Endometrium (tissue), 2 donors: ENCODE measurements around the gene ECPAS.
"Not testable (repeated sequence)": the region's sequence is repeated elsewhere in the genome, so short reads cannot be mapped to it uniquely, and the experiment has no call there.

ENCODE experiments used
- FAIRE-seq: peaks from 2 replicates; lab custom pipeline; 2012; peaks lifted over from hg19 to GRCh38; lab: Jason Lieb, UNC
- donor health status: control.
- donor health status: control.

Gene ECPAS

DNA sequence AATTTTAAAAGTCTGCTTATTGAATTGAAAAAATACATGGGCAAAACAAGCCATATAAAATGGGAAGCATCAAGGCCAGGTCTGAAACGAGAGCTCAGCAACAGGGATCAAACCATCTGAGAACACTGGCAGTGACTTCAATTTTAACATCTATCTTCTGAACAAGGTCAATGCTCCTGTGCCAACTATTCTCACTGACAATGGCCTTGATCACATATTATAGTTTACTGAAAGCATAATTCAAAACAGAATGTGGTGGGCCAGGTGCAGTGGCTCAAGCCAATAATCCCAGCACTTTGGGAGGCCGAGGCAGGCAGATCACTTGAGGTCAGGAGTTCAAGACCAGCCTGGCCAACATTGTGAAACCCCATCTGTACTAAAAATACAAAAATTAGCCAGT is 9.0 kb downstream of the ECPAS start:
- no peak for FAIRE-seq

DNA sequence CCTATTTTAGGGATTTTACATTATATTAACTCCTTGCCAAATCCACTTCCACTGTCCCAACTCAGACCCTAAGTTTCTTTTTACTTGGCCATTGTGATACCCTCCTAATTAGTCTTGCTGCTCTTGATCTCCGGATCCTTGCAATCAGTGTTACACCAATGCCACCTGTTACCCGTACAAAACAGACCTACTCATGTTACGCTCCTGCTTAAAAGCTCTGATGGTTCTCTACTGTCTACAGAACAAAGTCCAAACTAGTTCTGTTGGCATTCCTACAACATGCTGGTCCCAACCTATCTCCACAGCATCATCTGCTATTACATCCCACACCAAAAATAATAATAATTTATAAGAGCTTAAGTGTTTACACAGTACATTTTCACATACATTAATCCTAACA is 9.8 kb downstream of the ECPAS start:
- no peak for FAIRE-seq

DNA sequence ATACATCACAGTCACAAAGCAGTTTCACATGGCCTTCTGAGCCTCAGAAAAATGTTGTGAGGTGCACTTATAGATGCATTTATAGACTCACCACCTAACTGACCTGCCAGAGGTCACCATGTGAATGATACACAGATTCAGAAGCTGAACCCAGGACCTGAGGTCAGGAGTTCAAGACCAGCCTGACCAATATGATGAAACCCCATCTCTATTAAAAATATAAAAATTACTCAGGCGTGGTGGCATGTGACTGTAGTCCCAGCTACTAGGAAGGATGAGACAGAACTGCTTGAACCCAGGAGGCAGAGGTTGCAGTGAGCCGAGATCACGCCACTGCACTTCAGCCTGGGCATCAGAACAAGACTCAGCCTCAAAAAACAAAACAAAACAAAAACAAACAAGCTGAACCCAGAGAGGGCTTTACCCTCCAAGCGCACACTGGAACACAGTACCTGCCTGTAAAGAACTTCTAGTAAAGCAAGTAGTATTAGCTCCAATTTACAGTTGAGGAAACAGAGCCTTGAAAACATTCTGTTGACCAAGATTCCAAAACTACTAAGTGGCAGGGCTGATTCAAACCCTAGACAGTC is 16.3 kb downstream of the ECPAS start:
- FAIRE-seq: no peak

DNA sequence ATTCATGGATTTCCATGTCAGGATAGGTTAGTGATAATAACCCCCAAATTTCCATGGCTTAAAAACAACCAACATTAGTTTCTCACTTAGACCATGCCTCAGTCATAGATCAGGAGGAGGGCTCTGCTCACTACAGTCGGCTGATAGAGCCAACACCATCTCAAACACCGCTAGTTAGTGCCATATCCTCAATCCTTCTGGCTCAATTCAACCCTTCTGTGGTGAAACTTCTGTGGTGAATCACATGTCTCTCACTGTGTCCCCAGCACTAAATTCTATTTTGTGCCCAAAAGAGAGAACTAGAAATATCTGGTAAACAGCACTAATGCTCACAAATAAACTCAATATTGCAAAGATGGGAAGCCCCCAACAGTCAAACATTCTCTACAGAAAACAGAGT is 21.1 kb downstream of the ECPAS start:
- FAIRE-seq: no peak

DNA sequence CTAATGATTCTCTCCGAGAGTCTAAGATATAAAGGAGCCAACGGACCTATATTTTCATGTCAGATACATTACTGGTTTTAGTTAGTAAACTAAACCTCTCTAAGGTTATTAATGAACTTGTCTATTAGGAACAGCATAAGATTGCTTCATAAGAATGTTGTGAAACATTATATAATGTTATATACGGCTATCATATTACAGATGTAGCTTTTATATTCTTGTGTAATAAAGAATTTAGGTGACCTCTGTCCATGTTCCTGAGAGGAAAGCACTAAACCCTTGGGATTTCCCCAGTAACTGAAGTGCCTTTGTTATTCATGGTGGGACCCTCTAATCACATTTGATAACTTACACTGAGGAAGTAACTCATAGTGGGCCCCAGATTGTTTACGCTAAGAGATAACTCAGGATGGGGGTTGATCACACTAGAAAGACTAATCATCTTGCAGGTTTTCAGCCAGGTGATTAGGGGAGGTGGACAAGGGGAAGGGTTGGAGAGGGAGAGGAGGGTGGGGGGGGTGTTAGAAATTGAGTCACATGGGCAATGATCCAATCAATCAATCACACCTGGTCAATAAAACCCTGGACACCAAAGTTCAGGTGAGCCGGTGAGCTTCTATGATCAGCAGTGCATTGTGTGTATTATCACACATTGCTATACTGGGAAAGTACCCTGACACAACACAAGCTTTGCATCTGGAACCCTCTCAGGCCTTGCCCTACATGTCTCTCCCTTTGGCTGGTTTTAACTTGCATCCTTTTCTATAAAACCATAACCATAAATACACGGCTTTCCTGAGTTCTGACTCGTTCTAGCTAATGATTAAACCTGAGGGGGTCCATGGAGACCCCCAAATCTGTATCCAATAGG is 25.8 kb downstream of the ECPAS start:
- FAIRE-seq: no peak

DNA sequence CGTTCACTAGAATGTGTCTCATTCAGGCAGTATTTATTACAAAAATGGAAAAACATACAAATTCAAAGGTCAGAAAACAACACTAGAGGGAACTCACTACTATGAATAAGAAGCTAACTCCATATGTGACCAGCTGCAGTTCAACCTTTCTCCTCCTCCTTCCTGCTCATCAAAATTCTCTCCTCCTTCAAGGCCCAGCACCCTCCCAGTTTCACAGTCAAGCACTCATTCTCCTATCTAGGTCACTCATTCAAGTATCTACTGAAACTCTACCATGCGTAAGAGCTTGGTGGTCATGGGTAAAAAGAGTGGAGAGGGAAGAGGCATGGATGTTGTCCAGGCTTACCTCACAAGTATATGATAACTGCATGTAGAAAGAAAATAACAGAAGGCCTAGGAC is 27.7 kb downstream of the ECPAS start:
- no peak for FAIRE-seq

DNA sequence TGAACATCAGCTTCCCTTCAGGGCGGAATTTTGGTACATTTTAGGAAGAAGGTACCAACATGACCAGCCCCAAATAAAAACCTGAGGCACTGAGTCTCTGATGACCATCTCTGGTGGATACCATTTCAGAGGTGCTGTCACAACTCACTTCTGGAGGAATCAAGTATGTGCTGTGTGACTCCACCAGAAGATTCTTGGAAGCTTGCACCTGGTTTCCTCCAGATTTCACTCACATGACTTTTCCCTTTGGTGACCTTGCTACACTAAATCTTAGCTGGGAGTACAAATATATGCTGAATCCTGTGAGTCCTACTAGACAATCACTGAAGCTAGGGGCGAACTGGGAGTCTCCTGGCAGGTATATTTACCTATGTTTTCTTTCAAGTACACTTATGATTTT is 28.5 kb downstream of the ECPAS start:
- no peak for FAIRE-seq

DNA sequence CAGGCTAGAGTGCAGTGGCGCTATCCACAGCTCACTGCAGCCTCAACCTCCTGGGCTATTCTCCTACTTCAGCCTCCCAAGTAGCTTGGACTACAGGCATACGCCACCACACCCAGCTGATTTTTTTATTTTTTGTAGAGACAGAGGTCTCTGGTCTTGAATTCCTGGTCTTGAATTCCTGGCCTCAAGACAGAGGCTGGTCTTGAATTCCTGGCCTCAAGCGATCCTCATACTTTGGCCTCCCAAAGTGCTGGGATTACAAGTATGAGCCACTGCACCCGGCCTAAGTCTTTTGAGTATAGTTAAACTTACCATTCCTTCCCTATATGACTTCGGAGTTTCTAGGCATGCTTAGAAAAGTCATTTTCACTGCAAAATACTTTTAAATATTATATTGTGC is 29.4 kb downstream of the ECPAS start:
- FAIRE-seq: no peak

DNA sequence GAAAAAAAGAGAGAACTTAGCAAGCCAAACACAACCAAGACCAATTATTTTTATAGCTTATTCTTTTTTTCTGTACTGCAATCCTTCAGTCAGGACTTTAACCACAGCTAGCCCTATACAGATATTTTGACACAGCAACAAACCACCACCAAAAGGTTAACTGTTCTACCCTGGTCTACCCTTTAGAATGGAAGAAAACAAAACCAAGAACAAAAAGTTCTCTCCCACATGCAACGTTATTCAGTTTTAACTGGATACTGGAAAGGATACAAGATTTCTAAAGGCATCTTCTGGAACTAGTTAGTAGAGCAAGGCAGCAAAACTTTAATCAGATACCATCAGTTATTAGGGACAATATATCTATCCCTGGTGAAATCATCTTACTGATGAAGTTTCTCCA is 32.6 kb downstream of the ECPAS start:
- no peak for FAIRE-seq

DNA sequence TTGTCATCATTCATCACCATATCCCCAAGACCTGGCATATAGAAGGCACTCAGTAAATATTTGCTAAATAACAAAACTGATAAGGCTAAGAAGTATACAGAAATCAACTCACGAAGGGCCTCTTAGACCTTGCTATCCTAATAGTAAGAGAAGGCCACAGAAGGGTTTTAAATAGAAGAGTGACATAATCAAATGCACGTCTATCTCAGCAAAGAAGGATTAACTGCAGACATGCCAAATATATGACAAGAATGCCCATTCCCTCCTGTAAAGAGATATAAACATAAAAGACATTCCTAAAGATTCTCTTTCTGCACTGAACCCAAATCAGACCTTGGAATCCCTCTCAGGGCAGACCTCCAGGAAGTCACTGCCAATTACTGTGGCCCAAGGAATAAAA is 34.1 kb downstream of the ECPAS start:
- FAIRE-seq: no peak

DNA sequence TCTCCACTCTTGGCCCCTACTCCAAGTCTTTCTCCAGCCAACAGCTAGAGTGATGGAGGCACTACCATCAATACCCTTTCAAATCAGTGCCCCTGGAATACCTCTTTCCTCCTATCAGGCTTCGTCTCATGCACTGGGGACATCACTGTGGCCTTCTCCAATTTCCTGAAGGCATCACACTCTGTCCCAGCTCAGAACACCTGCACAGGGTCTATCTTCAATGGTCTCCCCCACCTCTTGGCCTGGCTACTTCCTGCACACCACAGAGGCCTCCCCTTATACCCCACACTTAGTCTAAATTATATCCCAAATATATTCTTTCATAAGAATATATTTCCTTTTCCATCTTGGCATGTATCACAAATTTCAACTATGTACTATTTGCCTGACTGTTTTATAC is 34.5 kb downstream of the ECPAS start:
- no peak for FAIRE-seq

DNA sequence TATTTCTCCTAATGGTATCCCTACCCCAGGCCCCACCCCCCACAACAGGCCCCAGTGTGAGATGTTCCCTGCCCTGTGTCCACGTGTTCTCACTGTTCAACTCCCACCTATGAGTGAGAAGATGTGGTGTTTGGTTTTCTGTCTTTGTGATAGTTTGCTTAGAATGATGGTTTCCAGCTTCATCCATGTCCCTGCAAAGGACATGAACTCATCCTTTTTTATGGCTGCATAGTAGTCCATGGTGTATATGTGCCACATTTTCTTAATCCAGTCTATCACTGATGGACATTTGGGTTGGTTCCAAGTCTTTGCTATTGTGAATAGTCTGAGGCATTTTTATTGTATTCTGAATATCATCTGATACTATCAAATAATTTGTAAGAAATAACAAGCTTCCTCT is 38.4 kb downstream of the ECPAS start:
- FAIRE-seq: not testable (repeated sequence)

DNA sequence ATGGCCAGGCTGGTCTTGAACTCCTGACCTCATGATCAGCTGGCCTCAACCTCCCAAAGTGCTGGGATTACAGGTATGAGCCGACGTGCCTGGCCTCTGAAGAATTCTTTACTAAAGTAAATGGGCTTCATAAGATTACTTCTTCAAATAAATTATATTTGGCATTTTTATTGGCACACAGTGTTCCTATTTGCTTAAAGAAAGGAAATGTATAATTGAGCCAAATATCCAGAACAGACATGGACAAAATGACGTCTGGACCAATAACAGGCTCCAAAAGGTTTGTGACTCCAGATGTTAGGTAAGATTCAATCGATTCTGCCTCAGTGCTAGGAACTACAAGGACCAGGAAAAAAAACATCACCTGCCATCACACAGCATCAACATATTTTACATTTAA is 40.7 kb downstream of the ECPAS start:
- FAIRE-seq: no peak

DNA sequence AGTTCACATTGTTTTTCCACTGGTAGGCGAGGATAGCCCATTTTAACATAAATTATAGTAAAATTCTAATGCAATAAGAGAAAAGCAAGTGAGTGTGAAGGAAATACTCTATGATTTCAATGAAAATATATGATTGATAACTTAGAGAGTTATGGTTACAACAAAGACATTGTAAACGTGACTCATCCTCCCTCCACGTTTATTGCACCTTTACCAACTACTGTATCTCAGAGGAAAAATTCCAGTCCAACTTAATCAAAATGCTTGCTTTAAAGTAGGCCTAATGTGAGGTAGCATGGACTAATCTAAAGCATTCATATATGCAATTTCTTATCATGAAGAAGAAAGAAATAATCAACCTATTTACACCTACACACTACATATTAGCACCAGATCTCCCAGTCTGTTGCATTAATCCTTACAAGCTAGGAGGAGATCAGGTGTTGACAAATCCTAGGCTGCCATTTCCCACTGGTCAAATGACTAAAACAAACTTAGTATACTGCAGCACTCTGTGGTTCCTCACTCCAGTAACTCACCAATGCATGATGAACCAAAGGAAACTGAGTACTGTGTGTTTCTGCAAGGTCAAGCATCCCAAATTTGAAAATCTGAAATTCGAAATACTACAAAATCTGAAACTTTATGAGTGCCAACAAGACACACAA is 41.7 kb downstream of the ECPAS start:
- FAIRE-seq: no peak

DNA sequence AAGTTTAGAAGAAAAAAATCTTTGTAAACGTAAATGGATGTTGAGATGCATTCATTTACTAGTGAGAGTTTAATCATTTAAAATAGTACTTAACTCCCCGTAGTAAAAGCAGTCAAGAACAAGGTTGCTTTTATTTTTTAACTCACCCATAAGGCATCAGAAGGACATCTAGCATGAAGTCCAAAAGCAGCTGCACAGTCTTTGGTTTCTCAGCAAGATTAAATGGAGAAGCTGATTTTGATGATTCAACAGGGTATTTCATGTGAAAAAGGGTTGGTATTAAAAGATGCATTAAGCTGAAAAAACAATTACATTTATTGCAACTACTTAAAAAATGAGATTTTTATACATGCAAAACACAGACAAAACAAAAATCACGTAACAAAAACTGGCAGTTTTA is 44.0 kb downstream of the ECPAS start:
- FAIRE-seq: no peak

DNA sequence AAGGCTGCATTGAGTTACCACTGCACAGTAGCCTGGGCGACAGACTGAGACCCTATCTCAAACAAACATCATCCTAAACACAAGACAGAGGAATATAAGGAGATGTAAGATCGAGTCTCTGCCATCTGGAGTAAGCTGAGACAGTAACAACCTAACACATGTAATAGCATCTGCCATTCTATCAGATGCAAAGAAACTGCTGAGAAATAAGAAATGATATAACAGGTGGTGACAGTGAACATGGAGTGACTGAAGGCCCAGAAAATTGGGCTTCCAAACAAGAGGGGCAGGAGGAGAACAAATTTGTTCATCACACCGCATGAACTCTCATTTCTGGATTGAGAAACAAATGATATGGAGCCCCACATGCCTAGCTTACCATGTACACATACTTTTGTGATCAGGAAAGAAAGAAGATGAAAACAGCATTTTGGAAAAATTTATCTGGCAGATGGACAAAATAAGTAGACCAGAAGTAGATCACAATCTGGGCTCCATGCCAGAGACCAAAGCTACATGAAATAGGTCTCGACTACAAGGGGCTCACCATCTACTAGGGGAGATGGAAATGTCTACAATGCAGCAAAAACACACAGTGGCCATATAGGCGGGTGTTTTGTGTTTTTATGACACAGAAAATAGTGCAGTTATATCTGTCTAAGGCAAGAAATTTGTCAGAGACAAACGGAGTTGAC is 45.5 kb downstream of the ECPAS start:
- FAIRE-seq: no peak

DNA sequence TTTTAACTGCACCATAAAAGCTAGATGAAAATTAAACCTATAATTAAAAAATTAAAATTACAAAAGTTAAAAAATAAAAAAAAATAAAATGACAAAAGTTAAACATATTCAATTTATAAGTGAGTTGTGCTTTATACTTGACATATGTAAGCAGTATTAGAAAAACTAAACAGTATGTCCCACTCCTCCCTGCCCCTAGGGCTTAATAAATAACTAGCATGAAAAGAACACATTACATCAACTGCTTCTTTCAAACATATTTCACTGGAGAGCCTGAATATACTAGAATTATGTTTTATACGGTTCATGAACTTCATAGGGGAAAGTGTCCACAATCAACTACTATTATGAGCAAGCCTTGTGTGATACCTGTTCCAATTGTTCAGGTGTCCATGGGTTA is 47.6 kb downstream of the ECPAS start:
- FAIRE-seq: no peak

DNA sequence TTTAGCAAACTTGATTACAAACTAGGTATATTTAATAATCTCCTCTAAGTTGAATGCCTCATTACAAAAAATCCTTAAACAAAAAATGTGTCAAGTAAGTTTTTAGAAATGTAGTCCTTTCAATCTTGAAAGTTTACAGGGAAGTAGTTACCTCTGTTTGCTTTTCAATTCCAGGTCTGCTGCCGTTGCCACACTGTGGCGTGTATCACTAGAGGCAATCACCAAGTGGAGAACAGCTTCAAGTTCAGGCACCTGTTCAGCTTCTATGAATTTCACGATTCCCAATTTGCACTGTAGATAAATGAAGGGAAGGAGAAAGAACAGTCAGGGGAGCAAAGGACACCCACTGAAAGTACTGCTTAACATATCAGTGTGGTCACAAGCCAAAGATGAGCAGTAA is 51.1 kb downstream of the ECPAS start:
- FAIRE-seq: no peak

DNA sequence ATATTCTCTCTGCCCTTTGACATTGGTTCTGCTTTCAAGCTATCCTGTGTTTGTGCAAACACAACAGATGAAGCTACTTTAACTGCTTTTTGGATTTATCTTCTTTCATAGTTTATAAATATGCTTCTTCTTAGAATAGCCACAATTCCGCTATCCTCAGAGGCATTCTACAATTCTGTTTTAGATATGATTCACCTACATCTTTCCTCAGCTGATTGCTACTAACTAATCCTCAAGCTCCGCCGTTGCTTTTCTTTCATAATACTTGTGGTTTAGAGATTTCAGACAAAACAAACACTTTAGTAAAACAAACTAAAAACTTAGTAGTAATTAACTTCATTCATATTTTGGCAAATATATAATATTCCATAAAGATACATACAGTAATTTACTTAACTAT is 52.5 kb downstream of the ECPAS start:
- no peak for FAIRE-seq

DNA sequence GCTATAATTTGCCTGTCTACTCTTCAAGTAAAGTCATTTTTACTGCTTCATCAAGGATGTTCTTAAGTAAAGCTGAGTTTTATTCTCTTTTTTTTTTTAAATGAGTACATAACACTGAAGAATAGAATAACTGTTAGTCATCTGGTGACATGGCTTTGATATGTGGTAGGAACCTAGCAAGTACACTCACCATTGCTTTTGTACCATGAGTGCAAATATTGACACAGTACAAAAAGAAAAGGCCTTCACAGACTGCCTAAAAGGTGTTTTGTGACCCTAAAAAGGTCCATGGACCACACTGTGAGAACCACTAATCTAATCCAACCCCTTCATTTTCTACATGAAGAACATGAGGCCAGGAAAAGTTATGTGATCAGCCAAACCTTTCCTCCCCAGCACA is 55.0 kb downstream of the ECPAS start:
- no peak for FAIRE-seq

DNA sequence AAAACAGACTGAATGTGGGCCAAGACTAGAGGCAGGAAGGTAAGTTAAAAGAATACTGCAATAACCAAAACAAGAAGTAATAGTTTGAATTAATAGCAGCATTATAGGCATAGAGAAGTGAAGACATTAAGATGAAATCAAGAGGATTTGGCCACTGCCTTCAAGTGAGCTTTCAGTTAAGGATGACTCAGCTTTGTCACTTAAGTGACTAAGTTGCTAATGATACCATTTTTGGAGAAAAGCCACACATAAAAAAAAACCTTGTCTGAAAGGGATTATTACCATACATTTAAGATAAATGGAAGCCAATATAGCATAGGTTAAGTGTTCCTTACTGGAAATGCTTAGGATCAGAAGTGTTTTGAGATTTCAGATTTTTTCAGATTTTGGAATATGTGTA is 57.0 kb downstream of the ECPAS start:
- FAIRE-seq: no peak

DNA sequence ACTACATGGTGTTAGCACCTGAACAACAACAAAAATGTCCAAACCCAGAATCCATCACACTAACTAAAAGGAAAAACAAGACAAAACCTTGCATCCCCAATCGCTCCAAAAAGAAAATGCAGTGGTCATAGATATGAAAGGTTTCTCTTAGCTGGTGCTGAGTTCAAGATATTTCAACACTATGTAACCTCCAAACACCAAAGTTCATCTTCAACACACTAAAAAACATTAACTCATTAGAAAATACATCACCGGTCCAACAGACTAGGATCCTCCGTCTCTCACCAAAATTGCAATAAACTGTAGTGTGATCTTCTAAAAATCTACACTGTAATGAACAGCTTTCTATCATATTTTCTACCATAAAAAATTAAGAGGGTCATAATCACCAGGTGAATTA is 60.8 kb downstream of the ECPAS start:
- FAIRE-seq: no peak

DNA sequence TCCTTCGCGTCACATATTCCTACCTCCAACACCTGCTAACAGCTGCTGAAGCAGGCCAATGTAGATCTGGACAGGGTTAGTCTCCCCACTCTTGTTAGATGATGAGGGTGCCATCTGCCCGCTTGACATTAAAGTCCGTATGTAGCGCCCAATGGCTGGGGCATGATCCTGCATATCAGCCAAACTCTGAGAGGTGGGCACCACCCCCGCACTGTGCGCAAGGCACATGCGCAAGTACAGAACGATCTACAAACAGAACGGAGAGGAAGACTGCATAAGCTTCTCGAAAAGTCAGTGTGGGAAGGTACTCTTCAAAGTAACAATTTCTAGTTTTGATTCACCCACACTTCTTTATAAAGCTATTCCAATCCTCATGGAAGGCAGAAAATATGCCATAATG is 69.8 kb downstream of the ECPAS start:
- FAIRE-seq: no peak
